SK-N-SH (cell line): ENCODE results near the gene ZNF407. TPM values are rescaled to one million over a fixed set of nuclear protein-coding genes. Genes with fewer than 3 reads are reported as not detected.

Experiments used
- CTCF ChIA-PET: fragments of 300-600, 350-600 bp; formaldehyde crosslinking; extraction: SDS; loops from one replicate; lab custom pipeline; 2021; lab: Yijun Ruan, JAX
- POLR2A ChIA-PET: fragments of 350-600 bp; sonication (Branson Sonifier 250); formaldehyde crosslinking; extraction: SDS; loops from one replicate; lab custom pipeline; 2020; ENCODE audit warnings: antibody characterized with exemption, inconsistent platforms; lab: Yijun Ruan, JAX
- DNase-seq: peaks from one replicate; pipeline ENCODE4 v3.0.0; 2012
- H2AFZ ChIP-seq: fragments of 200-600 bp; sonication (generic); 2 replicates; pipeline ENCODE4 v1.8.1; 2016; ENCODE audit warnings: antibody characterized with exemption, mild to moderate bottlenecking, low read depth
- H3F3A ChIP-seq: fragments of 200-600 bp; sonication (generic); replicated peaks from 2 replicates; pipeline ENCODE3; 2016; ENCODE audit warnings: antibody characterized with exemption, mild to moderate bottlenecking; ENCODE audit not compliant: insufficient read depth
- H3K27ac ChIP-seq, 2 experiments: fragments of 200-500 bp in 1 of 2; fragments of 200-600 bp in 1 of 2; sonication (Bioruptor generic) in 1 of 2; sonication (generic), shearing (Covaris generic) in 1 of 2; 2 replicates each; pipeline versions ENCODE4 v1.5.1 to v1.6.1; 2014 to 2016; ENCODE audit warnings: low read depth in 2 of 2, inconsistent platforms in 1 of 2, low read length in 1 of 2, mild to moderate bottlenecking in 1 of 2, mixed read lengths in 1 of 2
- H3K27me3 ChIP-seq: fragments of 200-600 bp; sonication (generic), shearing (Covaris generic); 2 replicates; pipeline ENCODE4 v1.6.1; 2016; ENCODE audit warnings: mixed run types; ENCODE audit not compliant: insufficient read depth
- H3K36me3 ChIP-seq, 2 experiments: fragments of 200-500 bp in 1 of 2; fragments of 200-600 bp in 1 of 2; sonication (Bioruptor generic) in 1 of 2; sonication (generic) in 1 of 2; replicated peaks in 1 of 2; 2 replicates each; pipeline versions ENCODE3 to v1.5.1; 2014 to 2016; ENCODE audit warnings: low read length in 1 of 2, mild to moderate bottlenecking in 1 of 2; ENCODE audit not compliant: insufficient read depth in 2 of 2, control insufficient read depth in 1 of 2
- H3K4me1 ChIP-seq, 2 experiments: fragments of 200-500 bp in 1 of 2; fragments of 200-600 bp in 1 of 2; sonication (Bioruptor generic) in 1 of 2; sonication (generic), shearing (Covaris generic) in 1 of 2; 2 replicates each; pipeline versions ENCODE4 v1.5.1 to v1.6.1; 2014 to 2016; ENCODE audit warnings: low read depth in 1 of 2, low read length in 1 of 2, mixed run types in 1 of 2; ENCODE audit not compliant: insufficient read depth in 2 of 2, control insufficient read depth in 1 of 2
- H3K4me2 ChIP-seq: fragments of 200-600 bp; sonication (generic), shearing (Covaris generic); 2 replicates; pipeline ENCODE4 v1.6.1; 2017; ENCODE audit warnings: mixed run types
- H3K4me3 ChIP-seq, 2 experiments: fragments of 200-500 bp in 1 of 2; fragments of 200-600 bp in 1 of 2; sonication (Bioruptor generic) in 1 of 2; sonication (generic), shearing (Covaris generic) in 1 of 2; 2 replicates each; pipeline versions ENCODE4 v1.5.1 to v1.8.1; 2014 to 2016; ENCODE audit warnings: low read depth in 2 of 2, inconsistent platforms in 1 of 2, low read length in 1 of 2, mild to moderate bottlenecking in 1 of 2, mixed read lengths in 1 of 2, moderate library complexity in 1 of 2
- H3K79me2 ChIP-seq: fragments of 200-600 bp; sonication (generic); 2 replicates; pipeline ENCODE4 v1.8.1; 2017; ENCODE audit warnings: mild to moderate bottlenecking; ENCODE audit not compliant: insufficient read depth
- H3K9ac ChIP-seq: fragments of 200-600 bp; sonication (generic); 2 replicates; pipeline ENCODE4 v1.6.1; 2017; ENCODE audit warnings: mixed run types
- H3K9me2 ChIP-seq: fragments of 200-600 bp; sonication (generic); 2 replicates; pipeline ENCODE4 v1.6.1; 2017; ENCODE audit warnings: mixed run types
- H3K9me3 ChIP-seq: fragments of 200-600 bp; sonication (generic); 2 replicates; pipeline ENCODE4 v1.6.1; 2017; ENCODE audit warnings: mixed run types, mild to moderate bottlenecking, moderate library complexity
- H4K20me1 ChIP-seq: fragments of 200-600 bp; sonication (generic); 2 replicates; pipeline ENCODE4 v1.6.1; 2017; ENCODE audit warnings: mild to moderate bottlenecking, mixed run types; ENCODE audit not compliant: insufficient read depth
- CTCF ChIP-seq: fragments of 200-600 bp; sonication (generic); IDR thresholded peaks from 2 replicates; pipeline ENCODE4 v1.6.1; 2017; ENCODE audit warnings: antibody characterized with exemption, mild to moderate bottlenecking, moderate library complexity
- EP300 ChIP-seq, 2 experiments: IDR thresholded peaks; 2 replicates each; pipeline versions ENCODE4 v1.4.0 to v1.6.1; 2012; ENCODE audit warnings: borderline replicate concordance in 1 of 2, low read depth in 1 of 2, low read length in 1 of 2
- FOSL2 ChIP-seq: IDR thresholded peaks from 2 replicates; pipeline ENCODE4 v1.4.0; 2012; ENCODE audit warnings: low read depth, mild to moderate bottlenecking, moderate library complexity, borderline replicate concordance
- FOXM1 ChIP-seq: IDR thresholded peaks from 2 replicates; pipeline ENCODE4 v1.4.0; 2012; ENCODE audit warnings: low read depth, mild to moderate bottlenecking
- GABPA ChIP-seq: IDR thresholded peaks from 2 replicates; pipeline ENCODE4 v1.4.0; 2012; ENCODE audit warnings: low read depth, mild to moderate bottlenecking
- PBX3 ChIP-seq: IDR thresholded peaks from 2 replicates; pipeline ENCODE4; 2012
- RAD21 ChIP-seq: IDR thresholded peaks from 2 replicates; pipeline ENCODE4 v1.6.1; 2012; ENCODE audit warnings: mild to moderate bottlenecking, low read length
- SMC3 ChIP-seq: IDR thresholded peaks from 2 replicates; pipeline ENCODE4 v1.6.1; 2012; ENCODE audit warnings: low read depth, low read length, improper control_type of control experiment
- WGBS: methylation state at CpG from one replicate; pipeline ENCODE4 v1.1.6; 2017; ENCODE audit warnings: low lambda C conversion rate; 5-methylcytosine and 5-hydroxymethylcytosine counted together
- polyA plus RNA-seq, 3 experiments: library from polyadenylated mRNA; depleted of rRNA; stranded (reverse); fragments of >200 nt; gene quantifications; 2 replicates each; pipeline ENCODE4 v1.2.3, GENCODE V29; 2012

ZNF407 gene
- polyA plus RNA-seq, 1 of the 3 experiments (the other 2 are of a cell fraction): 2.6 TPM

GRCh38 chr18:74896390-74896991 is 298.8 kb downstream of the ZNF407 start:
- POLR2A ChIA-PET: no interaction called here
- H3K9me3 ChIP-seq: no peaks in the 10 kb centered on the region
- peaks cover 0 to 7% of the 10 kb centered on the region in 2 experiments for H3K36me3 ChIP-seq
- H3K4me1 ChIP-seq: peaks cover 3 to 32% of the 10 kb centered on the region in 2 experiments; a peak in 2 of 4 replicates
- no peaks in the 10 kb centered on the region for H3K9me2 ChIP-seq
- H3K4me2 ChIP-seq: no peak overlapping the region
- H3K27ac ChIP-seq: peak overlapping the region in 1 of 2 experiments; percentile 40; a peak in 1 of 4 replicates
- H3K79me2 ChIP-seq: no peaks in the 10 kb centered on the region
- no peak overlapping the region for H3K9ac ChIP-seq
- CTCF ChIA-PET: interaction anchor here (0.6 to 1.7 kb wide), 4 partner anchors 31 to 1433 kb away, joined by 3 to 7 read pairs (median 4); no protein-coding TSS in a partner anchor
- no peaks in the 10 kb centered on the region for H3K27me3 ChIP-seq
- no peak overlapping the region for H2AFZ ChIP-seq
- H3F3A ChIP-seq: peaks cover 12% of the 10 kb centered on the region
- no peaks in the 10 kb centered on the region for H4K20me1 ChIP-seq
- 81% methylated on average over 4 of the region's 4 CpGs for WGBS
- DNase-seq: peak; percentile 20
- H3K4me3 ChIP-seq: no peak overlapping the region
- TF ChIP-seq CTCF: peak; percentile 32
- no peak for TF ChIP-seq PBX3
- TF ChIP-seq SMC3: peak; percentile 34; the same call in 1 of the 2 replicates
- peak; percentile 62 for TF ChIP-seq RAD21
- TF ChIP-seq, all 33 proteins: peak for 3

GRCh38 chr18:74897971-74898657 is 300.4 kb downstream of the ZNF407 start:
- Histone ChIP-seq H4K20me1 (no peaks in the 10 kb centered on the region), H3K27me3 (no peaks in the 10 kb centered on the region), H3K36me3 (peaks cover 0 to 4% of the 10 kb centered on the region in 2 experiments), H3K4me3 (no peak overlapping the region), H3K9ac (0 out of 2 replicates have a peak overlapping the region, but pooled peaks have one; percentile 19), H3K4me2 (peak overlapping the region; percentile 47; the same call in 1 of the 2 replicates), H3F3A (peaks cover 12% of the 10 kb centered on the region), H3K9me3 (no peaks in the 10 kb centered on the region), H3K79me2 (no peaks in the 10 kb centered on the region), H2AFZ (peak overlapping the region; percentile 59; the same call in 1 of the 2 replicates), H3K9me2 (no peaks in the 10 kb centered on the region), H3K27ac (peak overlapping the region in 1 of 2 experiments; percentile 26; a peak in 2 of 4 replicates), H3K4me1 (peaks cover 3 to 32% of the 10 kb centered on the region in 2 experiments; a peak in 2 of 4 replicates)
- TF ChIP-seq GABPA: no peak
- peak; percentile 22; the same call in 1 of the 2 replicates for TF ChIP-seq FOSL2
- TF ChIP-seq CTCF: no peak
- no peak for TF ChIP-seq EP300 (IDR thresholded peaks at IDR 0.05; ENCODE audit: borderline replicate concordance in 1 of 2, low read depth in 1 of 2, low read length in 1 of 2)
- no peak for TF ChIP-seq FOXM1
- ChIA-PET CTCF (interaction anchor here (1.0 to 1.7 kb wide), 3 partner anchors 8 to 245 kb away, joined by 3 to 7 read pairs (median 4); no protein-coding TSS in a partner anchor), POLR2A (no interaction called here)
- no peak for DNase-seq
- 54% methylated on average over 5 of the region's 5 CpGs for WGBS
